Right atrium auricular region (tissue), 2 donors: ENCODE measurements around the gene TNS1. TPM values are rescaled to one million over a fixed set of nuclear protein-coding genes. Genes with fewer than 3 reads are reported as not detected.
A peak's percentile ranks its signal among the peaks of the same experiment; 100 is the strongest.

Source experiments
- DNase-seq: peaks from one replicate; pipeline ENCODE4 v3.0.0-alpha.2; 2019; ENCODE audit warnings: low spot score
- H3K27ac ChIP-seq, 2 donors: fragments of 200-600 bp; sonication (generic); 1 replicate in 1 of 2; 2 replicates in 1 of 2; pipeline ENCODE4 v1.5.1; 2016 to 2019
- H3K27me3 ChIP-seq, 2 donors: fragments of 200-600 bp; sonication (generic); one replicate each; pipeline versions ENCODE4 v1.5.1 to v1.6.0; 2017 to 2019
- H3K36me3 ChIP-seq: fragments of 200-600 bp; sonication (generic); one replicate; pipeline ENCODE4 v1.5.1; 2016
- H3K4me1 ChIP-seq, 2 donors: fragments of 200-600 bp; sonication (generic); one replicate each; pipeline versions ENCODE4 v1.5.1 to v1.6.0; 2017 to 2019
- H3K4me3 ChIP-seq, 2 donors: fragments of 200-600 bp; sonication (generic); 1 replicate in 1 of 2; 2 replicates in 1 of 2; pipeline ENCODE4 v1.5.1; 2017 to 2019; ENCODE audit warnings: mild to moderate bottlenecking in 1 of 2, moderate library complexity in 1 of 2
- H3K9me3 ChIP-seq, 2 donors: fragments of 200-600 bp; sonication (generic); one replicate each; pipeline ENCODE4 v1.5.1; 2019
- total RNA-seq, 2 donors: library from RNA; depleted of rRNA; stranded (reverse); fragments of >200 nt; gene quantifications; one replicate each; pipeline ENCODE4 v1.1.0, GENCODE V29; 2016
- TF ChIP-seq, protein P1 (sequence below), 2 donors: fragments of 200-600 bp; sonication (generic); IDR thresholded peaks; one replicate each; pipeline ENCODE4 v1.5.1; 2019; ENCODE audit warnings: antibody characterized with exemption in 2 of 2

TNS1 gene
- total RNA-seq, 2 donors from 2014 or later, result 393 to 720 TPM

DNA sequence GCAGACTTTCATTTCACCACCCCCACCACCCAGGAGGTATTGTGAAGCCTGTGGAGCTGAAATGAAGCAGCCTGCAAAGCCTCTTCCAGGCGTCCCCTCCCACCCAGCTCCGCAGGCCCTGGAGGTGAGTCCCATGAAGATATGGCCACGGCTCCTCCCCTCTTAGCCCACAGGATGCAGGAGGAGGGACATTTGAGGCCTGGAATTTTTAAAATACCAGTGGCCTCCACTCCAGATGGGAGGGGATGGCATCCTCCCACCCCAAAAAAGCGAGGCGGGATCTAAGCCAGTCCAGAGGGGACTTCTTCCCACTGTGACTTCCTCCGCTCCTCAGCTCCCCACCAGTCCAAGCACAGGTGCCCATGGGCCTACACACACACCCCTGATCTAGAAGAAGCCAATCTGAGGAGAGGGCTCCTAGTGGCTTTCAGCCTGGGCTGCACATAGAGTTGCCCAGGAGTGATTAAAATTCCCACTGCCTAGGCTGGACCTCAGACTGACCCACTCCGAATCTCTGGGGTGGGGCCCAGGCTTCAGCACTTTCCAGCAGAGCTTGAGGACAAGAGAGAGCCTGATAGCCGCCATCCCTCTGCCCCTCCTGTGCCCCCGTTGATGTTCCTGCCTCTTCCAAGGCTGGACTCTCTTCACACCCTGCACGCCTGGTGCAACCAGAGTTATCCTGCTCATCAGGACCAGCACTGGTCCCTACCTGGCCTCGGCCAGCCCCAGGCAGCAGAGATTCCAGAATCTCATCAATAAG, 206.9 kb downstream of the TNS1 start:
- Histone ChIP-seq H3K36me3 (peaks cover 22% of the 10 kb centered on the region), H3K4me1 (peaks cover 0 to 45% of the 10 kb centered on the region in 2 donors), H3K4me3 (no peak overlapping the region), H3K9me3 (no peaks in the 10 kb centered on the region), H3K27ac (no peak overlapping the region), H3K27me3 (no peaks in the 10 kb centered on the region)
- TF ChIP-seq, protein P1, sequence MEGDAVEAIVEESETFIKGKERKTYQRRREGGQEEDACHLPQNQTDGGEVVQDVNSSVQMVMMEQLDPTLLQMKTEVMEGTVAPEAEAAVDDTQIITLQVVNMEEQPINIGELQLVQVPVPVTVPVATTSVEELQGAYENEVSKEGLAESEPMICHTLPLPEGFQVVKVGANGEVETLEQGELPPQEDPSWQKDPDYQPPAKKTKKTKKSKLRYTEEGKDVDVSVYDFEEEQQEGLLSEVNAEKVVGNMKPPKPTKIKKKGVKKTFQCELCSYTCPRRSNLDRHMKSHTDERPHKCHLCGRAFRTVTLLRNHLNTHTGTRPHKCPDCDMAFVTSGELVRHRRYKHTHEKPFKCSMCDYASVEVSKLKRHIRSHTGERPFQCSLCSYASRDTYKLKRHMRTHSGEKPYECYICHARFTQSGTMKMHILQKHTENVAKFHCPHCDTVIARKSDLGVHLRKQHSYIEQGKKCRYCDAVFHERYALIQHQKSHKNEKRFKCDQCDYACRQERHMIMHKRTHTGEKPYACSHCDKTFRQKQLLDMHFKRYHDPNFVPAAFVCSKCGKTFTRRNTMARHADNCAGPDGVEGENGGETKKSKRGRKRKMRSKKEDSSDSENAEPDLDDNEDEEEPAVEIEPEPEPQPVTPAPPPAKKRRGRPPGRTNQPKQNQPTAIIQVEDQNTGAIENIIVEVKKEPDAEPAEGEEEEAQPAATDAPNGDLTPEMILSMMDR (IDR thresholded peaks at IDR 0.05), result no peak
- DNase-seq, result peak; percentile 56

DNA sequence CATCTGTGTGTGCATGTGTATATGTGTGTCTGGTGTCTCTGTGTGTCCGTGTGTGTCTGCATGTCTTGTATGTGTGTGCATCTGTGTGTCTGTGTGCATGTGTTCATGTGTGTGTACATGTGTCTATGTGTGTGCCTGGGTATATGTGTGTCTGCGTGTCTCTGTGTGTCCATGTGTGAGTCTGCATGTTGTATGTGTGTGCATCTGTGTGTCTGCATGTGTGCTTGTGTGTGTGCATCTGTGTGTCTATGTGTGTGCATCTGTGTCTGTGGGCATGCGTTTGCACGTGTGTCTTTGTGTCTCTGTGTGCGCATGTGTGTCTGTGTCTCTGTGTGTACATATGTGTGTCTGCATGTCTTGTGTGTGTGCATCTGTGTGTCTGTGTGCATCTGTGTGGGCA, 207.7 kb downstream of the TNS1 start:
- no peak overlapping the region for H3K27ac ChIP-seq
- peak; percentile 32 for DNase-seq
- TF ChIP-seq, protein P1 (IDR thresholded peaks at IDR 0.05), result no peak
- no peaks in the 10 kb centered on the region for H3K9me3 ChIP-seq
- peaks cover 15% of the 10 kb centered on the region for H3K36me3 ChIP-seq
- H3K27me3 ChIP-seq, result no peaks in the 10 kb centered on the region
- peaks cover 0 to 53% of the 10 kb centered on the region in 2 donors for H3K4me1 ChIP-seq
- H3K4me3 ChIP-seq, result no peak overlapping the region

DNA sequence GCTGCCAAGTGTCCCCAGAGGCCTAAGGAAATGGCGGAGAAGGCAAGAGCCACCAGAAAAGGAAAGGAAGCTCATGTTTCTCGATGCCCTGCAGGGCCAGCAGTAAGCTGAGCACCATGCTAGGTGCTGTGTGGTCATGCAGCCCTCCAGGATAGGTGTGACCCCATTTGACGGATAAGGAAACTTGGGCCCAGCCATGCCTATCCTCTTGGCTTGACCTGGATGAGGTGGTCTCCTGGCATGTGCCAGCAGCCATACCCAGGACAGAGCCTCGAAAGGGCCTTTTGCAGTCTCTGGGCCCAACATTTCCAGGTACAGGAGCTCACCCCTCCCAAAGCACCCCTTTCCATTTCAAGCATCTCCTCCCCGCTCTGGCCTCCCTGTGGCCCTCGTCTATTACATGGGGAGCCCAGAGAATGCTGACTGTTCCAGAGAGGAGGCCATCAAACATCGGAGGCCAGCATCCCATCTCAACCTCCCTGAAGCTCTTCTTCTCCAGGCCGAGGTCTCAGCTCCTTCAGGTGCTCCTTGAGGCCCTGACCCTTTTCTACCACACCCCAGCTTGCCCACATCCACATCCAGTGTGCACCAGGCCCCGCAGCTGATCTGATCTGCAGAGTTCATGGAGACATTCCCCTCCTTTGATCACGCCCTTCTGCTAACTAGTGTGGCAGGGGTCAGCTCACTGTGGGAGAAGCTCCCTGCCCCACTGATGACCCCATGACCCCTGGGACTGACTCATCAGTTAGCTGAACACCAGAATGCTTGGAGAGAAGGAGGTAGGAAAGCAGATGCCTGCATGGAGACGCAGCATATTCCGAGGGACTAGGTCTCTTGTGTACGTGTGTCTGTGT, 208.4 kb downstream of the TNS1 start:
- no peaks in the 10 kb centered on the region for H3K9me3 ChIP-seq
- peaks cover 0 to 60% of the 10 kb centered on the region in 2 donors for H3K4me1 ChIP-seq
- TF ChIP-seq, protein P1 (IDR thresholded peaks at IDR 0.05), result no peak

DNA sequence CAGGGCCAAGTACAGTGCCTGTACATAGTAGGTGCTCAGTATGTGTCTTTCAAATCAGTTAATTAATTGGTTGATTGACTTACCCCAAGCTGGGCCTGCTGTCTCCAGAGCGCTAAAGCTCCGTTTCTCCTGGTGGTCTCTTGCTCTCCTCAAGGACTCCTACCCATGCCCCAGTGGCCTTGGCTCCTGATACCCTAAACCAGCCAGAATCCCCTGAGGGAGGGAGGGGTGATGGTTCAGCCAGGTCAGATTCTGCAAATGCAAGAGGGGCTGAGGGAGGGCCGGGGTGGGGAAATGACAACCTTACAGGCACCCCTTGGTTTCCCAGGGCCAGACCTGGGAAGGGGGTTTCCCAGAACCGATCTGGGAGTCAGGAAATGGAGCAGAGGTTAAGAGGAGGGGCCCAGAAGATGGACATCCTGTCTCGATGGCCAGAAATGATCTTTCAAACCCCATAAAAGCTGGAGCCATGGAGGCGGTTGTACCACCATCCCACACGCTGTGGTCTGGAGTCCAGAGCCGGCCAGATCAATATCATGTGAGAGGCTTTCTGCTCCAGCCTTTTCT, 209.1 kb downstream of the TNS1 start:
- no peak for DNase-seq
- no peak overlapping the region for H3K4me3 ChIP-seq
- H3K4me1 ChIP-seq, result peaks cover 0 to 61% of the 10 kb centered on the region in 2 donors
- no peaks in the 10 kb centered on the region for H3K27me3 ChIP-seq
- TF ChIP-seq, protein P1 (IDR thresholded peaks at IDR 0.05), result no peak
- no peak overlapping the region for H3K27ac ChIP-seq
- H3K36me3 ChIP-seq, result peaks cover 11% of the 10 kb centered on the region
- no peaks in the 10 kb centered on the region for H3K9me3 ChIP-seq

More for the DNA sequence above, 208.4 kb downstream of the TNS1 start:
- no peak overlapping the region for H3K27ac ChIP-seq
- H3K36me3 ChIP-seq, result peaks cover 12% of the 10 kb centered on the region
- H3K4me3 ChIP-seq, result no peak overlapping the region
- no peaks in the 10 kb centered on the region for H3K27me3 ChIP-seq
- peak; percentile 50 for DNase-seq

DNA sequence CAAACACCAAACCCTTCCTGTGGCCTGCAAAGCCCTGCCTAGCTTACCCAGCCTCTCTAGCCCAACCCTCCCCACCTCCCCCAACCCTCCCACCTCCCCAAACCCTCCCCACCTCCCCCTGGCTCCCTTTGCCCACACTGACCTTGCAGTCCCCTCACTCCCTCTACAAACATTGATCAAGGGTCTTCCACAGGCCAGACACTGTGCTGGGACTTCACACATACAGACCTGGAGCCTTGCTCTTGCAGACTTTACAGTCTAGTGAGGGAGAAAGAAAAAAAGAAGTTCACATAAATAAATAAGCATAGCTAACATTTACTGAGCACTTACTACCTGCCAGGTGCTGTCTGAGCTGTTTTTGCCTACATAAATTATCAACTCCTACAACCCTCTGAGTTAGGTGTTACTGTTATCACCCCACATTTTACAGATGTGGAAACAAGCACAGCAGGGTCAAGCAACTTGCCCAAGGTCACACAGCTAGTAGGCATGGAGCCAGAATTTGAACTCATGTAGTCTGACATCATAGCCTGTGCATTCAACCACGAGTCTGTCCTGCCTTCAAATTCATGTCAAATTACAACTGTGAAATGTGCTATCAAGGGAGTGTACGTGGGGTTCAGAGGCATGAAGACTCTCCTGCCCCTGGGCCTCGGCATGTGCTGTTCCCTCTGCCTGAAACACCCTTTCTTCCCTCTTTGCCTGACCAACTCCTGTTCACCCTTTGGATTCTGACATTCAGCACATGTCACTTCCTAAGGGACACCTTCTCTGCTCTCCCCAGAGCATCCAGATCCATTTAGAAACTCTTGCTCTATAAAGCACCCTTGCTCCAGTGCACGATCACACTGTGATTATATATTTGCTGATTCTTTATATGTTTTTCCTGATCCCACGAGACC, 209.9 kb downstream of the TNS1 start:
- Histone ChIP-seq H3K4me3 (no peak overlapping the region), H3K27ac (no peak overlapping the region), H3K9me3 (no peaks in the 10 kb centered on the region), H3K4me1 (peaks cover 0 to 53% of the 10 kb centered on the region in 2 donors), H3K36me3 (peaks cover 18% of the 10 kb centered on the region), H3K27me3 (no peaks in the 10 kb centered on the region)
- DNase-seq, result no peak
- TF ChIP-seq, protein P1 (IDR thresholded peaks at IDR 0.05), result no peak
